Smooth muscle cell (in vitro differentiated cells): Measurements from ENCODE around the gene PTX3. TPM values are rescaled to one million over a fixed set of nuclear protein-coding genes. Genes with fewer than 3 reads are reported as not detected.

Source experiments
- DNase-seq: peaks from one replicate; lab custom pipeline; 2025; ENCODE audit not compliant: unreplicated experiment; lab: John Stamatoyannopoulos, UW
- H2AFZ ChIP-seq: fragments of 200-600 bp; sonication (generic); 2 replicates; pipeline ENCODE4 v1.6.0; 2016; ENCODE audit warnings: antibody characterized with exemption, low read depth, mild to moderate bottlenecking
- H3F3A ChIP-seq: fragments of 200-600 bp; sonication (generic); 2 replicates; pipeline ENCODE4 v1.6.0; 2017; ENCODE audit warnings: antibody characterized with exemption, low read depth
- H3K27ac ChIP-seq: fragments of 200-600 bp; sonication (generic); 2 replicates; pipeline ENCODE4 v1.5.1; 2016; ENCODE audit warnings: low read depth, mild to moderate bottlenecking
- H3K27me3 ChIP-seq: fragments of 200-600 bp; sonication (generic); 2 replicates; pipeline ENCODE4 v1.6.1; 2016; ENCODE audit warnings: low read depth, mild to moderate bottlenecking
- H3K36me3 ChIP-seq: fragments of 200-600 bp; sonication (generic); 2 replicates; pipeline ENCODE4 v1.5.1; 2016; ENCODE audit warnings: low read depth
- H3K4me1 ChIP-seq: fragments of 200-600 bp; sonication (generic); 2 replicates; pipeline ENCODE4 v1.5.1; 2016; ENCODE audit warnings: low read depth
- H3K4me2 ChIP-seq: fragments of 200-600 bp; sonication (generic); 2 replicates; pipeline ENCODE4 v1.6.0; 2016; ENCODE audit warnings: mild to moderate bottlenecking
- H3K4me3 ChIP-seq: fragments of 200-600 bp; sonication (generic); 2 replicates; pipeline ENCODE4 v1.5.1; 2016; ENCODE audit warnings: mild to moderate bottlenecking
- H3K79me2 ChIP-seq: fragments of 200-600 bp; sonication (generic); 2 replicates; pipeline ENCODE4 v1.6.0; 2016; ENCODE audit warnings: low read depth, mild to moderate bottlenecking
- H3K9ac ChIP-seq: fragments of 200-600 bp; sonication (generic); 2 replicates; pipeline ENCODE4 v1.6.0; 2016; ENCODE audit warnings: low read depth
- H3K9me3 ChIP-seq: fragments of 200-600 bp; sonication (generic); replicated peaks from 2 replicates; pipeline ENCODE4 v1.5.1; 2016; ENCODE audit warnings: low read depth
- H4K20me1 ChIP-seq: fragments of 200-600 bp; sonication (generic); 2 replicates; pipeline ENCODE4 v1.6.0; 2016; ENCODE audit warnings: low read depth
- CTCF ChIP-seq: fragments of 200-600 bp; sonication (generic); IDR thresholded peaks from 2 replicates; pipeline ENCODE4 v1.5.1; 2017; ENCODE audit warnings: borderline replicate concordance, mild to moderate bottlenecking, antibody characterized with exemption; ENCODE audit not compliant: insufficient read depth, poor library complexity, severe bottlenecking
- WGBS: methylation state at CpG from one replicate; pipeline ENCODE4 v1.1.7; 2016; ENCODE audit warnings: low lambda C conversion rate; 5-methylcytosine and 5-hydroxymethylcytosine counted together
- polyA plus RNA-seq: library from polyadenylated mRNA; unstranded; fragments of >200 nt; fragmentation: Nextera tagmentation; extraction: Ambion mirVana; gene quantifications from 2 replicates; pipeline ENCODE4 v1.2.1, GENCODE V29; 2016
- total RNA-seq: library from RNA; depleted of rRNA; stranded (reverse); fragments of >200 nt; gene quantifications from 2 replicates; pipeline ENCODE4 v1.2.3, GENCODE V29; 2014

PTX3 gene
- total and polyA plus RNA-seq, 2 experiments from 2014 or later, result 12.4 to 18.4 TPM

DNA sequence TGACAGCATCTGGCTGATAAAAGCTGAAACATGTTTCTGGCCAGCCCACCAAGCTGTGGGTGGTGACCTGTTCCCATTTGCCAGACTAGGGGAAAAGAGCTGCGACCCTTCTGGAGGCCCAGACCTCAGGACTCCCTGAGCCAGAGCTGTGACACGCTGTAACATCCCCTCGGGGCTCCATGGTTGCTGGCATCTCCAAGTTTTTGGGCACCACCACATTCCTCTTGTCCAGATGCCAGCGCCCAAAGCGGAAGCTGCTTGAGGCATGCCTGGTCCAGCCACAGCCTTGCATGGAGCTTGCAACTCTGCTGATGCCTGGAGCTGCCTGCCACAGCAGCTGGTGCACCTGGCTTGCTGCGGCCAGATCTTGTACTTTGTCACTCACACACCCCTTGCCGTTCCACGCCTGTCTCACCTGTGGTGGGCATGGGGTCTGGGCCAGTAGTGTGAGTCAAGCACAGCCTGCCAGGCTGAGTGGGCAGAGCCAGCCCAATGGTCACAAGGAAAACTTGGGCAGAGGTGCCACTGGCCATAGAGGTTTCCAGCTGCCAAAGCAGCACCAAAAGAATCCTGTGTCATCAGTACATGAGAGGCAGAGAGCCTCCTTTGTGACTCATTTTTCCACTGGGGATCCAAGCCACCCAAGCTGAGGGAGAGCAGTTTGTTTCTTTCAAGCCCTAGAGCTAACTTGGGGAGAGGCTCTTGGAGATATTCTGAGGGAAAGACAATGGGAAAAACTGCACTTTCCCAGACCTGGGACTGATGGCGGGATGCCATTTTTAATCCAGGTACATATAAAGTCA is 45.7 kb upstream of the PTX3 start:
- peaks cover 6% of the 10 kb centered on the region for H3K4me1 ChIP-seq
- H3K27ac ChIP-seq, result no peak overlapping the region
- 95% methylated on average over 9 of the region's 9 CpGs for WGBS
- no peak overlapping the region for H3K4me2 ChIP-seq
- no peak overlapping the region for H3K9ac ChIP-seq
- no peaks in the 10 kb centered on the region for H3K79me2 ChIP-seq
- H2AFZ ChIP-seq, result no peak overlapping the region
- no peak overlapping the region for H3K4me3 ChIP-seq
- no peaks in the 10 kb centered on the region for H3F3A ChIP-seq
- H3K36me3 ChIP-seq, result no peaks in the 10 kb centered on the region
- H3K27me3 ChIP-seq, result no peaks in the 10 kb centered on the region
- no peaks in the 10 kb centered on the region for H4K20me1 ChIP-seq
- H3K9me3 ChIP-seq, result no peaks in the 10 kb centered on the region
- TF ChIP-seq CTCF, result no peak
- DNase-seq, result no peak

- Histone ChIP-seq H3K4me2 (no peak overlapping the region), H3K9ac (no peak overlapping the region), H3K79me2 (no peaks in the 10 kb centered on the region), H3K4me3 (no peak overlapping the region), H3K9me3 (no peaks in the 10 kb centered on the region), H3K27ac (no peak overlapping the region), H3K4me1 (peaks cover 6% of the 10 kb centered on the region), H3K36me3 (no peaks in the 10 kb centered on the region), H3K27me3 (no peaks in the 10 kb centered on the region), H4K20me1 (no peaks in the 10 kb centered on the region), H3F3A (no peaks in the 10 kb centered on the region), H2AFZ (no peak overlapping the region)
- 92% methylated on average over 4 of the region's 4 CpGs for WGBS
- DNase-seq, result no peak
- no peak for TF ChIP-seq CTCF
Measured at GRCh38 chr3:157392104-157392503, 44.5 kb upstream of the PTX3 start.

DNA sequence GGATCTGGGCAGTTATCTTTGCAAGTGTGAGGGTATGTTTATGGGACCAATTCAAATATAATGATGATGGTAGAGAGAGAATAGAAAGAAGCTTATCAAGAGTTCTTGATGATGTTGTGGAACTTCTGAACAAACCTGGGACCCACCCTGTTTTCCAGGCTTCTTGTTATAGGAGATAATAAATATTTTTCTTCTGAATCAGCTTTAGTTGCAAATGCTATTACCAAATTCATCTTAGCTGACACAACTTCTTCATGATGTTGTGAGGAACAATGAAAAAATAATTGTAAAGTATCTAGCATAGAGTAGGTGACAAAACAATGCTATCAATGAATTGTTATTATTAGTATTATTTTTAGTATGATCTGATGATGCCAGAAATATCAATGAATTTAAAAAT is 43.5 kb upstream of the PTX3 start:
- no peak overlapping the region for H3K9ac ChIP-seq
- H3K36me3 ChIP-seq, result no peaks in the 10 kb centered on the region
- H3K4me1 ChIP-seq, result peaks cover 1% of the 10 kb centered on the region
- no peaks in the 10 kb centered on the region for H3F3A ChIP-seq
- no peak overlapping the region for H3K4me3 ChIP-seq
- no peak for DNase-seq
- H3K27me3 ChIP-seq, result no peaks in the 10 kb centered on the region
- H4K20me1 ChIP-seq, result no peaks in the 10 kb centered on the region
- no peaks in the 10 kb centered on the region for H3K79me2 ChIP-seq
- H3K4me2 ChIP-seq, result no peak overlapping the region
- H3K27ac ChIP-seq, result no peak overlapping the region
- TF ChIP-seq CTCF, result no peak
- no peak overlapping the region for H2AFZ ChIP-seq
- no peaks in the 10 kb centered on the region for H3K9me3 ChIP-seq

DNA sequence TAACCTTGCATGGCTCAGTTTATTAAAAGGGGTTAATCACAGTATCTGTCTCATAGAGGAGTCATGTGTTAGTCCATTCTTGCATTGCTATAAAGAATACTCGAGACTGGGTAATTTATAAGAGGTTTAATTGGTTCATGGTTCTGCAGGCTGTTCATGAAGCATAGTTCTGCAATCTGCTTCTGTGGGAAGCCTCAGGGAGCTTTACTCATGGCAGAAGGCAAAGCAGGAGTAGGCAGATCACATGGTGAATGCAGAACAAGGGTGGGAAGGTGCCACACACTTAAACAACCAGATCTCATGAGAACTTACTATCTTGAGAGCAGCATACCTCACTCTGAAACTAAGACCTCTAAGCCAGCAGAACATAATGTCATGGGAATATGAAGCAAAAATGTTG is 42.2 kb upstream of the PTX3 start:
- no peak for DNase-seq
- Histone ChIP-seq H3K27ac (no peak overlapping the region), H3K4me1 (no peaks in the 10 kb centered on the region), H3K27me3 (no peaks in the 10 kb centered on the region), H3K9me3 (no peaks in the 10 kb centered on the region), H3K79me2 (no peaks in the 10 kb centered on the region), H4K20me1 (no peaks in the 10 kb centered on the region), H3K36me3 (no peaks in the 10 kb centered on the region), H3K4me3 (no peak overlapping the region), H3K9ac (no peak overlapping the region), H3F3A (no peaks in the 10 kb centered on the region), H3K4me2 (no peak overlapping the region), H2AFZ (no peak overlapping the region)
- WGBS, result 58% methylated on average over 1 of the region's 1 CpG
- TF ChIP-seq CTCF, result no peak
